Left ventricle myocardium superior (tissue), 1 donor: ENCODE data around the gene WBP1. TPM values are rescaled to one million over a fixed set of nuclear protein-coding genes. Genes with fewer than 3 reads are reported as not detected.

Experiments used
- total RNA-seq: library from RNA; stranded (reverse); fragmentation: NEBNext Ultra II Directional; extraction: Animal tissue kit (Norgen Biotek cat#: 25700); gene quantifications from one replicate; pipeline ENCODE4 v1.2.1, GENCODE V29; 2021
- donor health status: DM: no; HTN: yes; CAD: no; lungs with severe emphysema.

Gene WBP1
- total RNA-seq, 1 donor from 2014 or later: 48.0 TPM

Other genes with a start within 250 kb of the WBP1 start
- gene SLC4A5, start 115.0 kb upstream of the WBP1 start, total RNA-seq: 2.2 TPM
- 177 TPM for gene DCTN1, start 78.1 kb upstream of the WBP1 start, total RNA-seq
- gene C2orf81, start 36.8 kb upstream of the WBP1 start, total RNA-seq: 0.79 TPM
- 4.4 TPM for gene WDR54, start 36.7 kb upstream of the WBP1 start, total RNA-seq
- gene RTKN, start 16.5 kb upstream of the WBP1 start, total RNA-seq: 21.4 TPM
- 16.4 TPM for gene INO80B, start 3.4 kb upstream of the WBP1 start, total RNA-seq
- gene MOGS, start 6.9 kb downstream of the WBP1 start, total RNA-seq: 20.6 TPM
- 163 TPM for gene MRPL53, start 14.2 kb downstream of the WBP1 start, total RNA-seq
- gene CCDC142, start 24.6 kb downstream of the WBP1 start, total RNA-seq: 6.6 TPM
- 9.4 TPM for gene TTC31, start 24.6 kb downstream of the WBP1 start, total RNA-seq
- gene LBX2, start 41.2 kb downstream of the WBP1 start, total RNA-seq: 0.52 TPM
- 26.8 TPM for gene PCGF1, start 49.3 kb downstream of the WBP1 start, total RNA-seq
- gene TLX2, start 56.0 kb downstream of the WBP1 start, total RNA-seq: not detected
- gene DQX1, start 67.8 kb downstream of the WBP1 start, total RNA-seq: not detected
- 54.2 TPM for gene AUP1, start 71.3 kb downstream of the WBP1 start, total RNA-seq
- gene HTRA2, start 71.5 kb downstream of the WBP1 start, total RNA-seq: 28.5 TPM
- gene LOXL3, start 95.5 kb downstream of the WBP1 start, total RNA-seq: 2.6 TPM
- 4.4 TPM for gene DOK1, start 96.3 kb downstream of the WBP1 start, total RNA-seq
- not detected for gene M1AP, start 189.9 kb downstream of the WBP1 start, total RNA-seq
- gene SEMA4F, start 195.8 kb downstream of the WBP1 start, total RNA-seq: 3.4 TPM